SK-N-SH (cell line): ENCODE data around the gene STRIP2. TPM values are rescaled to one million over a fixed set of nuclear protein-coding genes. Genes with fewer than 3 reads are reported as not detected.

Experiments
- CTCF ChIA-PET: fragments of 300-600, 350-600 bp; formaldehyde crosslinking; extraction: SDS; loops from one replicate; lab custom pipeline; 2021; lab: Yijun Ruan, JAX
- POLR2A ChIA-PET: fragments of 350-600 bp; sonication (Branson Sonifier 250); formaldehyde crosslinking; extraction: SDS; loops from one replicate; lab custom pipeline; 2020; ENCODE audit warnings: antibody characterized with exemption, inconsistent platforms; lab: Yijun Ruan, JAX
- DNase-seq: peaks from one replicate; pipeline ENCODE4 v3.0.0; 2012
- H2AFZ ChIP-seq: fragments of 200-600 bp; sonication (generic); 2 replicates; pipeline ENCODE4 v1.8.1; 2016; ENCODE audit warnings: antibody characterized with exemption, mild to moderate bottlenecking, low read depth
- H3F3A ChIP-seq: fragments of 200-600 bp; sonication (generic); replicated peaks from 2 replicates; pipeline ENCODE3; 2016; ENCODE audit warnings: antibody characterized with exemption, mild to moderate bottlenecking; ENCODE audit not compliant: insufficient read depth
- H3K27ac ChIP-seq, 2 experiments: fragments of 200-500 bp in 1 of 2; fragments of 200-600 bp in 1 of 2; sonication (Bioruptor generic) in 1 of 2; sonication (generic), shearing (Covaris generic) in 1 of 2; 2 replicates each; pipeline versions ENCODE4 v1.5.1 to v1.6.1; 2014 to 2016; ENCODE audit warnings: low read depth in 2 of 2, inconsistent platforms in 1 of 2, low read length in 1 of 2, mild to moderate bottlenecking in 1 of 2, mixed read lengths in 1 of 2
- H3K27me3 ChIP-seq: fragments of 200-600 bp; sonication (generic), shearing (Covaris generic); 2 replicates; pipeline ENCODE4 v1.6.1; 2016; ENCODE audit warnings: mixed run types; ENCODE audit not compliant: insufficient read depth
- H3K36me3 ChIP-seq, 2 experiments: fragments of 200-500 bp in 1 of 2; fragments of 200-600 bp in 1 of 2; sonication (Bioruptor generic) in 1 of 2; sonication (generic) in 1 of 2; replicated peaks in 1 of 2; 2 replicates each; pipeline versions ENCODE3 to v1.5.1; 2014 to 2016; ENCODE audit warnings: low read length in 1 of 2, mild to moderate bottlenecking in 1 of 2; ENCODE audit not compliant: insufficient read depth in 2 of 2, control insufficient read depth in 1 of 2
- H3K4me1 ChIP-seq, 2 experiments: fragments of 200-500 bp in 1 of 2; fragments of 200-600 bp in 1 of 2; sonication (Bioruptor generic) in 1 of 2; sonication (generic), shearing (Covaris generic) in 1 of 2; 2 replicates each; pipeline versions ENCODE4 v1.5.1 to v1.6.1; 2014 to 2016; ENCODE audit warnings: low read depth in 1 of 2, low read length in 1 of 2, mixed run types in 1 of 2; ENCODE audit not compliant: insufficient read depth in 2 of 2, control insufficient read depth in 1 of 2
- H3K4me2 ChIP-seq: fragments of 200-600 bp; sonication (generic), shearing (Covaris generic); 2 replicates; pipeline ENCODE4 v1.6.1; 2017; ENCODE audit warnings: mixed run types
- H3K4me3 ChIP-seq, 2 experiments: fragments of 200-500 bp in 1 of 2; fragments of 200-600 bp in 1 of 2; sonication (Bioruptor generic) in 1 of 2; sonication (generic), shearing (Covaris generic) in 1 of 2; 2 replicates each; pipeline versions ENCODE4 v1.5.1 to v1.8.1; 2014 to 2016; ENCODE audit warnings: low read depth in 2 of 2, inconsistent platforms in 1 of 2, low read length in 1 of 2, mild to moderate bottlenecking in 1 of 2, mixed read lengths in 1 of 2, moderate library complexity in 1 of 2
- H3K79me2 ChIP-seq: fragments of 200-600 bp; sonication (generic); 2 replicates; pipeline ENCODE4 v1.8.1; 2017; ENCODE audit warnings: mild to moderate bottlenecking; ENCODE audit not compliant: insufficient read depth
- H3K9ac ChIP-seq: fragments of 200-600 bp; sonication (generic); 2 replicates; pipeline ENCODE4 v1.6.1; 2017; ENCODE audit warnings: mixed run types
- H3K9me2 ChIP-seq: fragments of 200-600 bp; sonication (generic); 2 replicates; pipeline ENCODE4 v1.6.1; 2017; ENCODE audit warnings: mixed run types
- H3K9me3 ChIP-seq: fragments of 200-600 bp; sonication (generic); 2 replicates; pipeline ENCODE4 v1.6.1; 2017; ENCODE audit warnings: mixed run types, mild to moderate bottlenecking, moderate library complexity
- H4K20me1 ChIP-seq: fragments of 200-600 bp; sonication (generic); 2 replicates; pipeline ENCODE4 v1.6.1; 2017; ENCODE audit warnings: mild to moderate bottlenecking, mixed run types; ENCODE audit not compliant: insufficient read depth
- CTCF ChIP-seq: fragments of 200-600 bp; sonication (generic); IDR thresholded peaks from 2 replicates; pipeline ENCODE4 v1.6.1; 2017; ENCODE audit warnings: antibody characterized with exemption, mild to moderate bottlenecking, moderate library complexity
- EZH2phosphoT487 ChIP-seq: fragments of 200-600 bp; sonication (generic); IDR thresholded peaks from 2 replicates; pipeline ENCODE4 v1.6.1; 2017; ENCODE audit warnings: low read depth, mixed run types, mild to moderate bottlenecking, antibody characterized with exemption, moderate library complexity, borderline replicate concordance
- FOSL2 ChIP-seq: IDR thresholded peaks from 2 replicates; pipeline ENCODE4 v1.4.0; 2012; ENCODE audit warnings: low read depth, mild to moderate bottlenecking, moderate library complexity, borderline replicate concordance
- FOXM1 ChIP-seq: IDR thresholded peaks from 2 replicates; pipeline ENCODE4 v1.4.0; 2012; ENCODE audit warnings: low read depth, mild to moderate bottlenecking
- GABPA ChIP-seq: IDR thresholded peaks from 2 replicates; pipeline ENCODE4 v1.4.0; 2012; ENCODE audit warnings: low read depth, mild to moderate bottlenecking
- GATA2 ChIP-seq: sonication (generic); formaldehyde crosslinking; IDR thresholded peaks from 2 replicates; pipeline ENCODE4 v1.5.0; 2020; ENCODE audit warnings: mild to moderate bottlenecking, missing genetic modification reagents
- IRF3 ChIP-seq: fragments of 150-350 bp; IDR thresholded peaks from 2 replicates; pipeline ENCODE4 v1.6.1; 2016; ENCODE audit warnings: mild to moderate bottlenecking, low read depth, low read length
- MXI1 ChIP-seq: IDR thresholded peaks from 2 replicates; pipeline ENCODE4 v1.6.1; 2012; ENCODE audit warnings: mild to moderate bottlenecking, low read depth, low read length, improper control_type of control experiment
- NFIC ChIP-seq: IDR thresholded peaks from 2 replicates; pipeline ENCODE4 v1.4.0; 2012; ENCODE audit warnings: borderline replicate concordance
- NRF1 ChIP-seq: IDR thresholded peaks from 2 replicates; pipeline ENCODE4 v1.6.1; 2012; ENCODE audit warnings: low read depth, mild to moderate bottlenecking, low read length
- POLR2AphosphoS5 ChIP-seq: IDR thresholded peaks from 2 replicates; pipeline ENCODE4 v1.6.1; 2012; ENCODE audit warnings: low read depth, low read length
- RFX5 ChIP-seq: IDR thresholded peaks from 2 replicates; pipeline ENCODE4 v1.6.1; 2012; ENCODE audit warnings: mild to moderate bottlenecking, improper control_type of control experiment, low read length
- RXRA ChIP-seq: IDR thresholded peaks from 2 replicates; pipeline ENCODE4 v1.4.0; 2012; ENCODE audit warnings: low read depth, mild to moderate bottlenecking, borderline replicate concordance
- SIN3A ChIP-seq: IDR thresholded peaks from 2 replicates; pipeline ENCODE4 v1.6.1; 2012; ENCODE audit warnings: low read depth, mild to moderate bottlenecking, low read length, moderate library complexity, borderline replicate concordance
- SMC3 ChIP-seq: IDR thresholded peaks from 2 replicates; pipeline ENCODE4 v1.6.1; 2012; ENCODE audit warnings: low read depth, low read length, improper control_type of control experiment
- TAF1 ChIP-seq: IDR thresholded peaks from 2 replicates; pipeline ENCODE4 v1.6.1; 2012; ENCODE audit warnings: low read depth, mild to moderate bottlenecking, low read length, moderate library complexity, borderline replicate concordance
- TCF12 ChIP-seq: IDR thresholded peaks from 2 replicates; pipeline ENCODE4 v1.4.0; 2012
- USF2 ChIP-seq: fragments of 150-350 bp; IDR thresholded peaks from 2 replicates; pipeline ENCODE4 v1.6.1; 2017; ENCODE audit warnings: antibody characterized with exemption, low read length, low read depth, borderline replicate concordance
- YY1 ChIP-seq: IDR thresholded peaks from 2 replicates; pipeline ENCODE4 v1.4.0; 2012; ENCODE audit warnings: low read depth, mild to moderate bottlenecking
- WGBS: methylation state at CpG from one replicate; pipeline ENCODE4 v1.1.6; 2017; ENCODE audit warnings: low lambda C conversion rate; 5-methylcytosine and 5-hydroxymethylcytosine counted together
- polyA plus RNA-seq, 3 experiments: library from polyadenylated mRNA; depleted of rRNA; stranded (reverse); fragments of >200 nt; gene quantifications; 2 replicates each; pipeline ENCODE4 v1.2.3, GENCODE V29; 2012

The STRIP2 gene
- polyA plus RNA-seq, 1 of the 3 experiments (the other 2 are of a cell fraction): 4.9 TPM

GRCh38 chr7:129393255-129393654, 41.0 kb upstream of the STRIP2 start:
- H3K79me2 ChIP-seq: no peaks in the 10 kb centered on the region
- H3K9ac ChIP-seq: no peak overlapping the region
- H3K4me1 ChIP-seq: peaks cover 0 to 2% of the 10 kb centered on the region in 2 experiments; a peak in 2 of 4 replicates
- no peaks in the 10 kb centered on the region for H4K20me1 ChIP-seq
- CTCF ChIA-PET: interaction anchor here (1.1 to 7.3 kb wide), 3 partner anchors 17 to 78 kb away, joined by 3 to 67 read pairs (median 5); no protein-coding TSS in a partner anchor
- H3F3A ChIP-seq: no peaks in the 10 kb centered on the region
- no peaks in the 10 kb centered on the region for H3K9me2 ChIP-seq
- 94% methylated on average over 2 of the region's 2 CpGs for WGBS
- peaks cover 0 to 19% of the 10 kb centered on the region in 2 experiments for H3K36me3 ChIP-seq
- H3K4me3 ChIP-seq: no peak overlapping the region
- no peak overlapping the region for H3K4me2 ChIP-seq
- TF ChIP-seq RXRA: no peak
- no peak for TF ChIP-seq YY1
- no peak for TF ChIP-seq SIN3A
- TF ChIP-seq MXI1: no peak
- TF ChIP-seq EZH2phosphoT487: no peak
- no peak for TF ChIP-seq CTCF
- no peak for TF ChIP-seq POLR2AphosphoS5
- no peak for TF ChIP-seq IRF3
- no peak for TF ChIP-seq GATA2 (CRISPR knock-in tag)
- no peak for TF ChIP-seq FOSL2
- TF ChIP-seq GABPA: no peak
- no peak for TF ChIP-seq NFIC
- no peak for TF ChIP-seq NRF1
- TF ChIP-seq FOXM1: no peak
- TF ChIP-seq TCF12: no peak
- TF ChIP-seq USF2: no peak
- no peak for TF ChIP-seq RFX5
- TF ChIP-seq SMC3: no peak
- TF ChIP-seq TAF1: no peak
- no peaks in the 10 kb centered on the region for H3K27me3 ChIP-seq
- H3K9me3 ChIP-seq: no peaks in the 10 kb centered on the region
- H3K27ac ChIP-seq: no peak overlapping the region
- POLR2A ChIA-PET: no interaction called here
- H2AFZ ChIP-seq: no peak overlapping the region
- no peak for DNase-seq
